LNCaP clone FGC (cell line): ENCODE results near the gene MED13L.

Experiments used
- DNase-seq: peaks from one replicate; pipeline ENCODE4 v3.0.0-alpha.2; 2011; ENCODE audit warnings: low read depth
- H3K4me3 ChIP-seq: 2 replicates; pipeline ENCODE4 v1.5.1; 2011; ENCODE audit warnings: mild to moderate bottlenecking, low read depth, low read length, control low read depth
- CTCF ChIP-seq: IDR thresholded peaks from 2 replicates; pipeline ENCODE4 v1.5.1; 2012; ENCODE audit warnings: mild to moderate bottlenecking; ENCODE audit not compliant: control insufficient read depth, insufficient read depth; ENCODE audit errors: extremely low read depth

The MED13L gene

GRCh38 chr12:116142936-116143898, 134.3 kb downstream of the MED13L start:
- no peak for TF ChIP-seq CTCF
- DNase-seq: no peak
- no peak overlapping the region for H3K4me3 ChIP-seq

DNA sequence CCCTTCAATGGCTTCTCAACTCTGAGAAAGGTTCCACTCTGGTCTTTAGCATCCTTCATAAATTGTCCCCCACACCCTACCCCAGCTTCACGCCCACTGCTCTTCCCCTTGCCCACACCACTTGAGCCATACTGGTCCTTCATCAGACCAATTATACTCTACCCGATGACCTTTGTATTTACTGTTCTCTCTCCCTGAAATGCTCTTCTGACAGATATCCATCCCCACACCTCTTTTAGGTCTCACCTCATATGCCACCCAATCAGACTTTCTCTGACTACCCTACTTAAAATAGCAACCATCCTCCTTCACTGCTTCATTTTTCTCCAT, 135.7 kb downstream of the MED13L start:
- no peak for TF ChIP-seq CTCF
- H3K4me3 ChIP-seq: no peak overlapping the region
- no peak for DNase-seq

- no peak overlapping the region for H3K4me3 ChIP-seq
- no peak for DNase-seq
- TF ChIP-seq CTCF: peak; percentile 41
Measured at GRCh38 chr12:116141110-116141832, 136.2 kb downstream of the MED13L start.

- DNase-seq: no peak
- TF ChIP-seq CTCF: no peak
Measured at GRCh38 chr12:116140529-116140928, 137.0 kb downstream of the MED13L start.

DNA sequence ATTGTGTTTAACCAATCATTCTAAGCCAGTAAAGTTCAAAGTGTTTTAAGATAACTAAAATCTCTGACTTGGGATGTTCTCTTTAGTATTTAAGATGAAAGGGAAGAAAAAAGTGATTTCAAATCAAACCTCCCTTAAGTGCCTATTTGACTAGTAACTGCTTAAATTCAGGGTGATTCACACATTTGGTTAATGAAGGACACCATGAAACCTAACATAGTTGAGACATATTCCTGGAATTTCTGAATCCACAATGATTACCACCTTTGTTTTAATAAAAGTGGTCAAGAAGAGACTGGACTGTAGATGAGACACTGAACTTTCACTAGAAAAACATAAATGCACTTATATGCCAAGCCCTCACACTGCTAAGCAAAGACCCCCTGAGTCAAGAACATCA, 138.7 kb downstream of the MED13L start:
- TF ChIP-seq CTCF: no peak
- H3K4me3 ChIP-seq: no peak overlapping the region
- DNase-seq: no peak

More at GRCh38 chr12:116140529-116140928, 137.0 kb downstream of the MED13L start:
- H3K4me3 ChIP-seq: no peak overlapping the region

GRCh38 chr12:116138364-116138763, 139.1 kb downstream of the MED13L start:
- no peak for TF ChIP-seq CTCF
- no peak overlapping the region for H3K4me3 ChIP-seq
- DNase-seq: no peak
